Nasal cavity respiratory epithelium epithelial cell of viscerocranial mucosa (primary cell): ENCODE data around the gene RNF141. TPM values are rescaled to one million over a fixed set of nuclear protein-coding genes. Genes with fewer than 3 reads are reported as not detected.

Source experiments
- total RNA-seq: library from RNA; depleted of rRNA; stranded (reverse); fragments of >200 nt; gene quantifications from 2 replicates; pipeline ENCODE4 v1.2.3, GENCODE V29; 2014

RNF141 gene, protein sequence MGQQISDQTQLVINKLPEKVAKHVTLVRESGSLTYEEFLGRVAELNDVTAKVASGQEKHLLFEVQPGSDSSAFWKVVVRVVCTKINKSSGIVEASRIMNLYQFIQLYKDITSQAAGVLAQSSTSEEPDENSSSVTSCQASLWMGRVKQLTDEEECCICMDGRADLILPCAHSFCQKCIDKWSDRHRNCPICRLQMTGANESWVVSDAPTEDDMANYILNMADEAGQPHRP
- 62.7 and 98.1 TPM in 2 replicates for total RNA-seq

DNA sequence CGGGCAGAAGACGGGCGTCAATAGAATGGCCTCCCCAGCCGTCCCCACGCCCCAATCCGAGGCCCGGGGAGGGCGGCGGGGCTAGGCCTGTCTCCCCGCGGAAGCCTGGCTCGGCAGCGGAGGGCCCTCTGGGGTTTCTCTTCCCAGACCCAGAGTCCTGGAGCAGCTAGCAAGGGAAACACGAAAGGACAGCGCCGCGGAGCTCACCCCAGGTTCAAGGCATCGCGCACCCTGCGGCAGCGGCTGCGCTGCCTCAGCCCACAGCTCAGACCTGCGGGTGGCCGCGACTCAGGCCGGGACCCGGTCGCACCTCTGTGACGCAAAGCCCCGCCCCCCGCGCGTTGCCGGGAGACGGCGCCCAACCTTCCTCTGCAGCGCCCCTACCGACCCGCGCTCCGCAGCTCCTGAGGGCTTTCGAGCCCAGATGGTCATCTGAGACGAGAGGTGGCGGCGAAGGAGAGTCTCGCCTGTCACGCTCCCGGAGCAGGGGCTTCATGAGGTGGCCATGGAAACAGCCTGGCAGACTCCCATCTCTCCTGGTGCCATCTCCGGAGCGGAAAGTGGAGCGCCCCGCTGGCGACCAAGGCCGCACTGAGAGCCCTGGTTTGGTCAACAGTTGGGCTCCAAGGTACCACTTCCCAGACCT is at the start of gene RNF141:
TSS of gene RNF141 (minus strand) at position 273 of the 646 bp plus-strand sequence. CDS start 7,029 bp downstream, outside the sequence.

DNA sequence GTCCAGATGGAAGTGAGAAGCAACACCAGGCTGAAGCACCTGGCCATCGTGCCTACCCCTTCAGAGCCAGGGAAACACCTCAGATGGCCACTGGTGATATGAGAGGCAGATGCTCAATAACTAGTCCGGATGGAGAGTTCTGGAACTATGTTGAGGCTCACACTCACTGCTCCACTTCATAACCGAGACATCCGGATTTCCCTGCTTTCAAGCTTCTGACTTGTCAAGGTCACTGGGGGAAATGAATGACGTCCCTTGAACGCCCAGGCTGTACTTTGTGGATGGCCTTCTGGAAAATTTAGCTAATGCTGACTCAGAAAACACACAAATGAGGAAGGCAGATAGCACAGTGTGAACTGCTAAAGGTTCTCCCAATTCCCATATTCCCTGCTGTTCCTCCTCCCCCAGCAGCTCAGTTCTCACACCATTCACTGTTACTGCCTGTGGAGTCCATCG is 27.5 kb upstream of the RNF141 start, which contains the start of gene LYVE1:
TSS of gene LYVE1 (minus strand) at position 180 of the 456 bp plus-strand sequence. CDS start at position 47, 133 bp downstream.

Other genes with a start within 250 kb of the RNF141 start
- gene SBF2, start 247.0 kb downstream of the RNF141 start, total RNA-seq: 29.4 and 46.1 TPM in 2 replicates
- gene ADM, start 236.1 kb downstream of the RNF141 start, total RNA-seq: 127 and 150 TPM in 2 replicates
- gene AMPD3, start 85.9 kb downstream of the RNF141 start, total RNA-seq: 8.0 and 11.6 TPM in 2 replicates
- not detected in 2 replicates for gene LYVE1, start 27.5 kb upstream of the RNF141 start, total RNA-seq
- 0.50 and 0.68 TPM in 2 replicates for gene IRAG1, start 152.6 kb upstream of the RNF141 start, total RNA-seq
- gene CTR9, start 210.1 kb upstream of the RNF141 start, total RNA-seq: 35.3 and 45.1 TPM in 2 replicates